Trophoblast cell (in vitro differentiated cells and primary cell): ENCODE data around the gene CTRB1.
"Not testable (repeated sequence)": the region's sequence is repeated elsewhere in the genome, so short reads cannot be mapped to it uniquely, and the experiment has no call there.

Source experiments
- DNase-seq, 2 donors: peaks; one replicate each; pipeline ENCODE4 v3.0.0-alpha.2; 2016
- H2AFZ ChIP-seq: 2 replicates; pipeline ENCODE4 v1.6.1; 2013; ENCODE audit warnings: low read length, moderate library complexity, mild to moderate bottlenecking; ENCODE audit not compliant: insufficient read depth, poor library complexity
- H2AK5ac ChIP-seq: 2 replicates; pipeline ENCODE4 v1.6.1; 2013; ENCODE audit warnings: mild to moderate bottlenecking, low read length
- H2BK120ac ChIP-seq: 2 replicates; pipeline ENCODE4 v1.6.1; 2013; ENCODE audit warnings: low read length, mild to moderate bottlenecking, moderate library complexity; ENCODE audit not compliant: insufficient read depth, poor library complexity
- H2BK12ac ChIP-seq: 2 replicates; pipeline ENCODE4 v1.6.1; 2013; ENCODE audit warnings: mild to moderate bottlenecking, low read length, moderate library complexity
- H2BK5ac ChIP-seq: 2 replicates; pipeline ENCODE4 v1.6.1; 2013; ENCODE audit warnings: low read length, low read depth, moderate library complexity, mild to moderate bottlenecking; ENCODE audit not compliant: poor library complexity
- H3K14ac ChIP-seq: 2 replicates; pipeline ENCODE4 v1.6.1; 2013; ENCODE audit warnings: mild to moderate bottlenecking, low read length
- H3K18ac ChIP-seq: 2 replicates; pipeline ENCODE4 v1.6.1; 2013; ENCODE audit warnings: mild to moderate bottlenecking, low read length
- H3K23ac ChIP-seq: 2 replicates; pipeline ENCODE4 v1.6.1; 2013; ENCODE audit warnings: low read length
- H3K27ac ChIP-seq: 2 replicates; pipeline ENCODE4 v1.5.1; 2013; ENCODE audit warnings: low read depth, mild to moderate bottlenecking, inconsistent platforms, low read length, moderate library complexity
- H3K27me3 ChIP-seq: 2 replicates; pipeline ENCODE4 v1.6.1; 2013; ENCODE audit warnings: inconsistent platforms, mild to moderate bottlenecking, low read length, moderate library complexity; ENCODE audit not compliant: insufficient read depth
- H3K36me3 ChIP-seq, 2 experiments: 1 replicate in 1 of 2; 2 replicates in 1 of 2; pipeline ENCODE4 v1.6.1; 2013; ENCODE audit warnings: low read length in 2 of 2, mild to moderate bottlenecking in 2 of 2, moderate library complexity in 1 of 2; ENCODE audit not compliant: insufficient read depth in 2 of 2, control insufficient read depth in 1 of 2
- H3K4ac ChIP-seq: 2 replicates; pipeline ENCODE4 v1.6.1; 2013; ENCODE audit warnings: low read depth, mild to moderate bottlenecking, low read length, moderate library complexity
- H3K4me1 ChIP-seq, 2 experiments: 1 replicate in 1 of 2; 2 replicates in 1 of 2; pipeline ENCODE4 v1.6.1; 2013; ENCODE audit warnings: low read length in 2 of 2, mild to moderate bottlenecking in 2 of 2, moderate library complexity in 1 of 2; ENCODE audit not compliant: insufficient read depth in 2 of 2, control insufficient read depth in 1 of 2
- H3K4me2 ChIP-seq: 2 replicates; pipeline ENCODE4 v1.6.1; 2013; ENCODE audit warnings: inconsistent platforms, mild to moderate bottlenecking, low read length, moderate library complexity
- H3K4me3 ChIP-seq: 2 replicates; pipeline ENCODE4 v1.5.1; 2013; ENCODE audit warnings: mild to moderate bottlenecking, low read depth, low read length, inconsistent platforms
- H3K79me1 ChIP-seq: one replicate; pipeline ENCODE4 v1.6.1; 2013; ENCODE audit warnings: low read length
- H3K79me2 ChIP-seq: 2 replicates; pipeline ENCODE4 v1.6.1; 2013; ENCODE audit warnings: low read length, mild to moderate bottlenecking; ENCODE audit not compliant: control insufficient read depth, insufficient read depth, poor library complexity
- H3K9ac ChIP-seq: 2 replicates; pipeline ENCODE4 v1.6.1; 2013; ENCODE audit warnings: mild to moderate bottlenecking, low read length
- H3K9me3 ChIP-seq: 2 replicates; pipeline ENCODE4 v1.6.1; 2013; ENCODE audit warnings: low read depth, mild to moderate bottlenecking, control low read depth, inconsistent platforms, low read length; ENCODE audit not compliant: insufficient read depth
- H4K12ac ChIP-seq: 2 replicates; pipeline ENCODE4 v1.6.1; 2013; ENCODE audit warnings: low read depth, mild to moderate bottlenecking, low read length, moderate library complexity
- H4K8ac ChIP-seq: 2 replicates; pipeline ENCODE4 v1.6.1; 2013; ENCODE audit warnings: low read depth, mild to moderate bottlenecking, low read length, moderate library complexity
- H4K91ac ChIP-seq: one replicate; pipeline ENCODE4 v1.6.1; 2013; ENCODE audit warnings: low read depth, mild to moderate bottlenecking, low read length, moderate library complexity
- WGBS: extraction: QIAGEN DNeasy Blood & Tissue Kit; methylation state at CpG from one replicate; pipeline ENCODE4 v1.1.7; 2013; ENCODE audit warnings: missing lambda C conversion rate; ENCODE audit not compliant: insufficient read length, insufficient coverage; ENCODE audit errors: extremely low coverage; 5-methylcytosine and 5-hydroxymethylcytosine counted together

CTRB1 gene

DNA sequence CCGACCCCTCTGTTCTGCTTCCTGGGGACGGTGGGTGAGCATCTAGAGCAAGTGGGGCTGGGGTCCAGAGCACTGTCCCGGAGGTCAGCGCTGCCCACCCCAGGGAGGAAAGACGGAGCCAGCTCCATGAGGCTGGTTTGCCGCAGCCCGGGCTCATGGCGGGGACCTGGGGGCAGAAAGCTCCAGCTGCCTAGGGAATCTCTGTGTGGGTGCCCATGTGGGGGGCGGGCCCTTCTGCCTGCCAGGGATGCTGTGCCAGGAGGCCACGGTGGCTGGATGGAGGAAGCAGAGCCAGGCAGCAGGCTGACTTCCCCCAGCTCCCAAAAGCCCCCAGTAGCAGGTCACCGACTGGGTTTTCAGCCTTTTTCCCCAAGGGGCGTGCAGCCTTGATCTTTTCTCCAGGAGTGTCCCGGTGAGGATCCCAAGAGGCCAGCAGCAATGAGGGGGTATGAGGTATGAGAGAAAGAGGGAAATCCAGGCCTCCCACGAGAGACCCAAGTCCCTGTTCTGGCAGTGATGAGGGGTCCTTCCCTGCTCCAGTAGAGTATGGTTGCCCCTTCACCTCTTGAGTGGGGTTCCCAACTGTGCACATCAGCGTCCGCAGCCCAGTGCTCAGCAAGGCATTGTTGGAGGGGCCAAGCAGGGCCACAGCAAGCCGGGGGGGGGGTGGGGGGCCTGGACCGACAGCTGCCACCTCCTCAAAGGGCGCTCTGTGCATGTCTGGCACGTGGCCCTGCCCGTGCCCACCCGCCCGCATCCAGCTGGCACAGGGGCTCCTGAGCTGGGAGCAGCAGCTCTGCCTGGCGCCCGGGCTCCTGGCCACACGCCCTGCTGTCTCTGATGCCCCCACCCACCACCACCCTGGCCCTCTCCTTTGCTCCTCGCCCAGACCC is 48.2 kb downstream of the CTRB1 start:
- Histone ChIP-seq H3K18ac (peak overlapping the region; percentile 91), H4K91ac (peak overlapping the region; percentile 98), H3K4me1 (peaks cover 36 to 51% of the 10 kb centered on the region in 2 experiments), H3K4ac (peak overlapping the region; percentile 94), H3K4me2 (no peak overlapping the region), H3K23ac (no peak overlapping the region), H3K36me3 (peaks cover 24% of the 10 kb centered on the region in 2 experiments), H2AK5ac (peak overlapping the region; percentile 47), H3K4me3 (no peak overlapping the region), H2BK12ac (peak overlapping the region; percentile 74), H3K27me3 (no peaks in the 10 kb centered on the region), H3K27ac (no peak overlapping the region), H3K9me3 (no peaks in the 10 kb centered on the region), H4K8ac (peak overlapping the region; percentile 89), H2BK5ac (no peak overlapping the region), H3K9ac (no peak overlapping the region), H4K12ac (peak overlapping the region; percentile 40), H2BK120ac (peak overlapping the region; percentile 94), H3K14ac (peak overlapping the region; percentile 86), H2AFZ (peak overlapping the region; percentile 7), H3K79me1 (peaks cover 32% of the 10 kb centered on the region), H3K79me2 (peaks cover 37% of the 10 kb centered on the region)
- DNase-seq = no peak
- WGBS = no CpG with 5 or more reads among the region's 27 CpGs

- Histone ChIP-seq H4K8ac (no peak overlapping the region), H3K14ac (peak overlapping the region; percentile 35), H3K4me1 (peaks cover 39 to 47% of the 10 kb centered on the region in 2 experiments), H2BK12ac (peak overlapping the region; percentile 54), H3K23ac (no peak overlapping the region), H3K79me1 (peaks cover 38% of the 10 kb centered on the region), H2AFZ (no peak overlapping the region), H4K91ac (peak overlapping the region; percentile 25), H2BK5ac (peak overlapping the region; percentile 28), H3K9ac (no peak overlapping the region), H3K4me2 (no peak overlapping the region), H2BK120ac (peak overlapping the region; percentile 25), H3K36me3 (peaks cover 17 to 18% of the 10 kb centered on the region in 2 experiments), H3K18ac (no peak overlapping the region), H3K4ac (peak overlapping the region; percentile 20), H3K27me3 (no peaks in the 10 kb centered on the region), H3K9me3 (no peaks in the 10 kb centered on the region), H3K4me3 (no peak overlapping the region), H3K79me2 (peaks cover 31% of the 10 kb centered on the region), H2AK5ac (peak overlapping the region; percentile 65), H3K27ac (no peak overlapping the region), H4K12ac (no peak overlapping the region)
- WGBS = no CpG with 5 or more reads among the region's 10 CpGs
- DNase-seq = peak; percentile 49 to 64
These were observed 49.0 kb downstream of the CTRB1 start for GRCh38 chr16:75267631-75268264.

GRCh38 chr16:75269358-75269757 is 50.6 kb downstream of the CTRB1 start:
- not testable (repeated sequence) for H3K4me3 ChIP-seq

GRCh38 chr16:75271441-75272096 is 52.8 kb downstream of the CTRB1 start:
- H2BK120ac ChIP-seq = peak overlapping the region; percentile 77
- H3K9ac ChIP-seq = no peak overlapping the region
- H3K9me3 ChIP-seq = no peaks in the 10 kb centered on the region
- no peak overlapping the region for H3K4ac ChIP-seq
- H3K36me3 ChIP-seq = no peaks in the 10 kb centered on the region
- no peak overlapping the region for H4K12ac ChIP-seq
- no peak overlapping the region for H2AFZ ChIP-seq
- H3K79me2 ChIP-seq = no peaks in the 10 kb centered on the region
- H3K4me3 ChIP-seq = no peak overlapping the region
- no peaks in the 10 kb centered on the region for H3K27me3 ChIP-seq
- H3K23ac ChIP-seq = no peak overlapping the region
- peak overlapping the region; percentile 62 for H3K14ac ChIP-seq
- no CpG with 5 or more reads among the region's 6 CpGs for WGBS
- H3K79me1 ChIP-seq = peaks cover 26% of the 10 kb centered on the region
- H3K4me1 ChIP-seq = peaks cover 29% of the 10 kb centered on the region in 2 experiments
- H3K18ac ChIP-seq = peak overlapping the region; percentile 19
- H4K91ac ChIP-seq = peak overlapping the region; percentile 25
- H3K27ac ChIP-seq = peak overlapping the region; percentile 72
- peak overlapping the region; percentile 53 for H2BK12ac ChIP-seq
- no peak overlapping the region for H4K8ac ChIP-seq
- no peak overlapping the region for H2AK5ac ChIP-seq
- H2BK5ac ChIP-seq = peak overlapping the region; percentile 60
- no peak overlapping the region for H3K4me2 ChIP-seq
- DNase-seq = no peak

More at GRCh38 chr16:75269358-75269757, 50.6 kb downstream of the CTRB1 start:
- H2BK5ac ChIP-seq, H3K18ac ChIP-seq, H4K91ac ChIP-seq, H3K36me3 ChIP-seq, H2AFZ ChIP-seq, H3K9me3 ChIP-seq, H3K9ac ChIP-seq, H4K8ac ChIP-seq, H3K27me3 ChIP-seq, H3K23ac ChIP-seq, H3K4me2 ChIP-seq, DNase-seq, H3K4ac ChIP-seq, H3K27ac ChIP-seq, H3K14ac ChIP-seq, H2BK120ac ChIP-seq, H4K12ac ChIP-seq: not testable (repeated sequence)
- H3K79me1 ChIP-seq = peaks cover 45% of the 10 kb centered on the region
- H2BK12ac ChIP-seq = peak overlapping the region; percentile 34
- H3K79me2 ChIP-seq = peaks cover 16% of the 10 kb centered on the region
- H3K4me1 ChIP-seq = peaks cover 39 to 40% of the 10 kb centered on the region in 2 experiments
- peak overlapping the region; percentile 67 for H2AK5ac ChIP-seq
- WGBS = no CpG with 5 or more reads among the region's 9 CpGs
